WERI-Rb-1 (cell line): Measurements from ENCODE around the gene BICC1.

Experiments used
- DNase-seq: peaks from one replicate; pipeline ENCODE4 v3.0.0-alpha.2; 2020
- H3K27ac ChIP-seq: fragments of 250-450 bp; sonication (Bioruptor Pico); 2 replicates; pipeline ENCODE4 v1.5.1; 2020; ENCODE audit warnings: mild to moderate bottlenecking, moderate library complexity
- H3K27me3 ChIP-seq: fragments of 250-450 bp; sonication (Bioruptor Pico); 2 replicates; pipeline ENCODE4 v1.5.1; 2021; ENCODE audit warnings: mild to moderate bottlenecking, low read depth, moderate library complexity; ENCODE audit not compliant: insufficient read depth, severe bottlenecking
- H3K36me3 ChIP-seq: fragments of 250-450 bp; sonication (Bioruptor Pico); 2 replicates; pipeline ENCODE4 v1.5.1; 2020; ENCODE audit warnings: mild to moderate bottlenecking, moderate library complexity
- H3K4me3 ChIP-seq: 2 replicates; pipeline ENCODE4 v1.5.1; 2011; ENCODE audit warnings: low read depth, mild to moderate bottlenecking, control low read depth, low read length
- H3K9me3 ChIP-seq: fragments of 250-450 bp; sonication (Bioruptor Pico); 2 replicates; pipeline ENCODE4 v1.5.1; 2021; ENCODE audit warnings: mild to moderate bottlenecking, moderate library complexity; ENCODE audit not compliant: severe bottlenecking
- CTCF ChIP-seq: IDR thresholded peaks from 2 replicates; pipeline ENCODE4 v1.5.1; 2011; ENCODE audit warnings: low read depth, mild to moderate bottlenecking, control low read depth, inconsistent platforms, low read length

The BICC1 gene

GRCh38 chr10:58734116-58734515 is 221.4 kb downstream of the BICC1 start:
- TF ChIP-seq CTCF, result 0 out of 2 replicates have a peak, but pooled peaks have one; percentile 12
- Histone ChIP-seq H3K27ac (no peak overlapping the region), H3K4me3 (no peak overlapping the region), H3K27me3 (no peaks in the 10 kb centered on the region), H3K9me3 (peaks cover 3% of the 10 kb centered on the region), H3K36me3 (no peaks in the 10 kb centered on the region)
- DNase-seq, result no peak

- Histone ChIP-seq H3K27me3 (no peaks in the 10 kb centered on the region), H3K4me3 (no peak overlapping the region), H3K9me3 (peaks cover 2% of the 10 kb centered on the region), H3K27ac (no peak overlapping the region), H3K36me3 (no peaks in the 10 kb centered on the region)
- no peak for TF ChIP-seq CTCF
- no peak for DNase-seq
These were observed 222.0 kb downstream of the BICC1 start for GRCh38 chr10:58734664-58735063.

- Histone ChIP-seq H3K27ac (no peak overlapping the region), H3K36me3 (no peaks in the 10 kb centered on the region), H3K9me3 (no peaks in the 10 kb centered on the region), H3K4me3 (no peak overlapping the region), H3K27me3 (no peaks in the 10 kb centered on the region)
- no peak for DNase-seq
- no peak for TF ChIP-seq CTCF
These were observed 222.4 kb downstream of the BICC1 start for GRCh38 chr10:58735087-58735486.

- no peak for TF ChIP-seq CTCF
- Histone ChIP-seq H3K36me3 (no peaks in the 10 kb centered on the region), H3K27me3 (no peaks in the 10 kb centered on the region), H3K27ac (no peak overlapping the region), H3K4me3 (no peak overlapping the region), H3K9me3 (no peaks in the 10 kb centered on the region)
- no peak for DNase-seq
These were observed 228.1 kb downstream of the BICC1 start for GRCh38 chr10:58740620-58741369.

GRCh38 chr10:58741673-58742072 is 229.0 kb downstream of the BICC1 start:
- Histone ChIP-seq H3K4me3 (no peak overlapping the region), H3K27ac (no peak overlapping the region), H3K27me3 (no peaks in the 10 kb centered on the region), H3K36me3 (no peaks in the 10 kb centered on the region), H3K9me3 (no peaks in the 10 kb centered on the region)
- TF ChIP-seq CTCF, result no peak
- DNase-seq, result no peak

GRCh38 chr10:58742141-58742540 is 229.5 kb downstream of the BICC1 start:
- H3K9me3 ChIP-seq, result no peaks in the 10 kb centered on the region
- no peaks in the 10 kb centered on the region for H3K27me3 ChIP-seq
- H3K27ac ChIP-seq, result no peak overlapping the region
- H3K4me3 ChIP-seq, result no peak overlapping the region
- H3K36me3 ChIP-seq, result no peaks in the 10 kb centered on the region
- TF ChIP-seq CTCF, result no peak
- DNase-seq, result no peak
